ENCODE measurements around the gene TAF4.
"Not testable (repeated sequence)": the region's sequence is repeated elsewhere in the genome, so short reads cannot be mapped to it uniquely, and the experiment has no call there.

TAF4 gene

DNA sequence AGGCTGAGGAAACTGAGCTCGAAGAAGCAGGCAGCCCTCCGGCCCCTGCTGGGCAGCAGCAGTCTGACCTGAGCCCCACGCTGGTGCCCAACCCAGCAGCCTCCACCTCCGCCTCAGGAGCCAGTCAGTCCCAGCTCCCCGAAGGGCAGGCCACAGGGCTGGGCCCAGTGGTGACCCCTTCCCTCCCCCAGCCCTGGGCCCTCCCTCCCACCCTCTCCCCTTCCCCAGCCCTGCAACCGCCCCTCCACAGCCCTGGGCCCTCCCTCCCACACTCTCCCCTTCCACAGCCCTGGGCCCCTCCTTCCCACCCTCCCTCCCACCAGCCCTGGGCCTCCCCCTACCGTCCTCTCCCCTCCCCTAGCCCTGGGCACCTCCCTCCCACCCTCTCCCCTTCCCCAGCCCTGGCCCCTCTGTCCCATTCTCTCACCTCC, 115.0 kb downstream of the TAF4 start:
- no peaks in the 10 kb centered on the region for H3K9me3 ChIP-seq (ENCODE audit: control insufficient read depth in 5 of 5, low read length in 5 of 5)
- no peaks in the 10 kb centered on the region for H3K4me1 ChIP-seq (ENCODE audit: control insufficient read depth in 5 of 5, insufficient read depth in 5 of 5, low read length in 5 of 5)
- no peaks in the 10 kb centered on the region for H3K36me3 ChIP-seq (ENCODE audit: control insufficient read depth in 5 of 5, insufficient read depth in 5 of 5, low read length in 5 of 5)
- no peak overlapping the region for H3K4me3 ChIP-seq (ENCODE audit: low read depth in 1 of 5, low read length in 5 of 5)
- H3K9ac ChIP-seq (ENCODE audit: low read length in 5 of 5): no peak overlapping the region
- H3K27ac ChIP-seq (ENCODE audit: low read depth, low read length): no peak overlapping the region
- peaks cover 2 to 37% (median 14%) of the 10 kb centered on the region in 5 donors for H3K27me3 ChIP-seq (ENCODE audit: control insufficient read depth in 5 of 5, insufficient read depth in 4 of 5, low read length in 5 of 5)

DNA sequence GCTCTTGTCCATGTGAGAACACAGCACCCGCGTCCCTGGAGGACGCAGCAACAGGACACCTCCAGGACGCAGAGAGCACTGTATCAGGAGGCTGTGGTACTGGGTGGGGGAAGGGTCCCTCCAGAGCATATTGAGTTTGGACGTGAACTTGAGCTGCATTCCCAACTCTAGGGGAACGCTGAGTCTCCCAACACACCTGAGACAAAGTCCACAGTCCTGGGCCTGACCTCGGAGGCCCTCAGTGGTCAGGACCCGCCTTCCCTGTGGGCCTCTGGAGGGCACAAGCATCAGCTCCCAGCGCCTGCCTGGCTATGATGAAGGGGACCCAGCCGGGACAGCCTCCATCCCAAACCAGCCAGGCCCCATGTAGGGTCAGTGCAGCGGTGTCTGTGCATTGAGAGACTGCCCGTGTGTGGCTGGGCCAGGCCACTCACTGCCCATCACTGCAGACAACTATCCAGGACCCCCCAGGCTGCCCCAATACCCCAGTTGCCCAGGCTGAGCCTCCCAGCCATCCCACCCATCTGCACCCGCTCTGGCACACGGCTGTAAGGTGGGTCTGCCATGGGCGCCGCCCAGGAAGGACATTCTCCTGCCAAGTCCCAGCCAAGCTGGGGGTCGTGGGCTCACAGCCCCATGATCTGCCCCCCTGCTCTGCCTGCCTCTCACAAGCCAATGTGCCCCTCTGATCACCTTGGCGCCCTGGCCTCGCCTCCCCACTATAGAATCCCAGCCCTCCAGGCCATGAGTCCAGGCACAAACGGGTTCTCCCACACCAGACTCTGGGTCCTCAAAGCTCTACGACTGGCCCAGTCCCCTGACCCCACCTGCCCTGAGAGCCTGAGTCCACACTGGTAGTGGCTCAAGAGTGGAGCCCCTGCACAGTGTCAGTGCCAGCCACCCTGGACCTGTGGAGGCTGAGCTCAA, 115.7 kb downstream of the TAF4 start:
- Histone ChIP-seq H3K9me3 (ENCODE audit: control insufficient read depth in 5 of 5, low read length in 5 of 5) (no peaks in the 10 kb centered on the region), H3K36me3 (ENCODE audit: control insufficient read depth in 5 of 5, insufficient read depth in 5 of 5, low read length in 5 of 5) (no peaks in the 10 kb centered on the region), H3K4me3 (ENCODE audit: low read depth in 1 of 5, low read length in 5 of 5) (no peak overlapping the region), H3K27ac (ENCODE audit: low read depth, low read length) (no peak overlapping the region), H3K4me1 (ENCODE audit: control insufficient read depth in 5 of 5, insufficient read depth in 5 of 5, low read length in 5 of 5) (no peaks in the 10 kb centered on the region), H3K9ac (ENCODE audit: low read length in 5 of 5) (no peak overlapping the region), H3K27me3 (ENCODE audit: control insufficient read depth in 5 of 5, insufficient read depth in 4 of 5, low read length in 5 of 5) (peaks cover 2 to 37% (median 14%) of the 10 kb centered on the region in 5 donors)

DNA sequence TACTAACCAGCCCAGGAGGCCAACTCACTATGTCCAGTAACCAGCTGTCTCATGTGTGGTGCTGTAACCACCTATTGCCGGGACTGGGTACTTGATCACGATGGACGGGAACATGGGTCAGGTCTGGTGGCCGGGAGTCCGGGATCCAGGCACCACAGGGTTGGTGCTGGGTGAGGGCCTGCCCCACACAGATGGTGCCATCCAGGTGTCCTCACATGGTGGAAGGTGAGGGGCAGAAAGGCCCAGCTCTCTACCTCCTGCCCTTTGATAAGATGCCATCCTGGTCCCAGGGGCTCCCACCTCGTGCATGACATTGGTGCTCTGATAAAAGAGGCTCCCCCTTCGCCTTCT, 116.3 kb downstream of the TAF4 start:
- Histone ChIP-seq H3K27me3 (ENCODE audit: control insufficient read depth in 5 of 5, insufficient read depth in 4 of 5, low read length in 5 of 5) (peaks cover 2 to 36% (median 14%) of the 10 kb centered on the region in 5 donors), H3K36me3 (ENCODE audit: control insufficient read depth in 5 of 5, insufficient read depth in 5 of 5, low read length in 5 of 5) (no peaks in the 10 kb centered on the region), H3K4me1 (ENCODE audit: control insufficient read depth in 5 of 5, insufficient read depth in 5 of 5, low read length in 5 of 5) (no peaks in the 10 kb centered on the region), H3K9me3 (ENCODE audit: control insufficient read depth in 5 of 5, low read length in 5 of 5) (no peaks in the 10 kb centered on the region), H3K9ac (ENCODE audit: low read length in 5 of 5) (no peak overlapping the region), H3K27ac (ENCODE audit: low read depth, low read length) (no peak overlapping the region), H3K4me3 (ENCODE audit: low read depth in 1 of 5, low read length in 5 of 5) (no peak overlapping the region)

DNA sequence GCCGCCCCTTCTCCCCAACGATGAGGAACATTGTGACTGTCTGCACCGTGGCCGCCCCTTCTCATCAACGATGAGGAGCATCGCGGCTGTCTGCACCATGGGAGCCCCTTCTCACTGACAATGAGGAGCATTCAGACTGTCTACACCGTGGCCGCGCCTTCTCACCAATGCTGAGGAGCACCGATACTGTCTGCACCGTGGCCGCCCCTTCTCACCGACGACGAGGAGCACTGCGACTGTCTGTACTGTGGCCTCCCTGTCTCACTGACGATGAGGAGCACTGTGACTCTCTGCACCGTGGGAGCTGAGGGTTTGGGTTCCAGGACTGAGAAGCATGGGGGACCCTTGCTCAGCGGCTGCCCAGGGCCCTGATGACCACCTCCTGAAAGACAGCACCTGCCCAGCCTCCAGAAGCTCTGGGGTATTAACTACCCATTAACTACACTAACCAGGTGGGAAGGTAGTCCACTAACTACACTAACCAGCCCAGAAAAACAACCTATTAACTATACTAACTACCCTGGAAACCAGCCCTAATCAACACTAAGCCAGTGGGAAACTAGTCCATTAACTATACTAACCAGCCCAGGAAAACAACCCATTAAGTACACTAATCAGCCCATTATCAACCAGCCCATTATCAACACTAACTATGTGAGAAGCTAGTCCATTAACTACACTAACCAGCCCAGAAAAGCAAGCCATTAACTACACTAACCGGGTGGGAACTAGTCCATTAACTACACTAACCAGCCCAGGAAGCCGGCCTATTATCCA, 116.9 kb downstream of the TAF4 start:
- H3K9me3 ChIP-seq (ENCODE audit: control insufficient read depth in 5 of 5, low read length in 5 of 5): no peaks in the 10 kb centered on the region
- no peaks in the 10 kb centered on the region for H3K36me3 ChIP-seq (ENCODE audit: control insufficient read depth in 5 of 5, insufficient read depth in 5 of 5, low read length in 5 of 5)
- H3K9ac ChIP-seq (ENCODE audit: low read length in 5 of 5): no peak overlapping the region
- H3K27me3 ChIP-seq (ENCODE audit: control insufficient read depth in 5 of 5, insufficient read depth in 4 of 5, low read length in 5 of 5): peaks cover 2 to 33% (median 14%) of the 10 kb centered on the region in 5 donors
- H3K4me3 ChIP-seq (ENCODE audit: low read depth in 1 of 5, low read length in 5 of 5): no peak overlapping the region
- H3K4me1 ChIP-seq (ENCODE audit: control insufficient read depth in 5 of 5, insufficient read depth in 5 of 5, low read length in 5 of 5): no peaks in the 10 kb centered on the region
- no peak overlapping the region for H3K27ac ChIP-seq (ENCODE audit: low read depth, low read length)

DNA sequence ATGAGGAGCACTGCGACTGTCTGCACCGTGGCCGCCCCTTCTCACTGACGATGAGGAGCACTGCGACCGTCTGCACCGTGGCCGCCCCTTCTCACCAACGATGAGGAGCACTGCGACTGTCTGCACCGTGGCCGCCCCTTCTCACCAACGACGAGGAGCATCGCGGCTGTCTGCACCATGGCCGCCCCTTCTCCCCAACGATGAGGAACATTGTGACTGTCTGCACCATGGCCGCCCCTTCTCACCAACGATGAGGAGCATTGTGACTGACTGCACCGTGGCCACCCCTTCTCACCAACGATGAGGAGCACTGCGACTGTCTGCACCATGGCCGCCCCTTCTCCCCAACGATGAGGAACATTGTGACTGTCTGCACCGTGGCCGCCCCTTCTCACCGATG, 117.6 kb downstream of the TAF4 start:
- not testable (repeated sequence) for H3K4me3 ChIP-seq (ENCODE audit: low read depth in 1 of 5, low read length in 5 of 5); H3K9ac ChIP-seq (ENCODE audit: low read length in 5 of 5); H3K27ac ChIP-seq (ENCODE audit: low read depth, low read length); H3K9me3 ChIP-seq (ENCODE audit: control insufficient read depth in 5 of 5, low read length in 5 of 5); H3K36me3 ChIP-seq (ENCODE audit: control insufficient read depth in 5 of 5, insufficient read depth in 5 of 5, low read length in 5 of 5); H3K4me1 ChIP-seq (ENCODE audit: control insufficient read depth in 5 of 5, insufficient read depth in 5 of 5, low read length in 5 of 5)
- H3K27me3 ChIP-seq (ENCODE audit: control insufficient read depth in 5 of 5, insufficient read depth in 4 of 5, low read length in 5 of 5): peaks cover 2 to 27% (median 13%) of the 10 kb centered on the region in 5 donors

DNA sequence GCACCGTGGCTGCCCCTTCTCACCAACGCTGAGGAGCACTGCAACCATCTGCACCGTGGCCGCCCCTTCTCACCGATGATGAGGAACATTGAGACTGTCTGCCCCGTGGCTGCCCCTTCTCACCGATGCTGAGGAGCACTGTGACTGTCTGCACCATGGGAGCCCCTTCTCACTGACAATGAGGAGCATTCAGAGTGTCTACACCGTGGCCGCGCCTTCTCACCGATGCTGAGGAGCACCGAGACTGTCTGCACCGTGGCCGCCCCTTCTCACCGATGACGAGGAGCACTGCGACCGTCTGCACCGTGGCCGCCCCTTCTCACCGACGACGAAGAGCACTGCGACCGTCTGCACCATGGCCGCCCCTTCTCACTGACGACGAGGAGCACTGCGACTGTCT, 120.2 kb downstream of the TAF4 start:
- H3K9me3 ChIP-seq (ENCODE audit: control insufficient read depth in 5 of 5, low read length in 5 of 5); H3K4me3 ChIP-seq (ENCODE audit: low read depth in 1 of 5, low read length in 5 of 5); H3K27ac ChIP-seq (ENCODE audit: low read depth, low read length); H3K4me1 ChIP-seq (ENCODE audit: control insufficient read depth in 5 of 5, insufficient read depth in 5 of 5, low read length in 5 of 5); H3K36me3 ChIP-seq (ENCODE audit: control insufficient read depth in 5 of 5, insufficient read depth in 5 of 5, low read length in 5 of 5); H3K9ac ChIP-seq (ENCODE audit: low read length in 5 of 5): not testable (repeated sequence)
- H3K27me3 ChIP-seq (ENCODE audit: control insufficient read depth in 5 of 5, insufficient read depth in 4 of 5, low read length in 5 of 5): peaks cover 0 to 15% (median 2%) of the 10 kb centered on the region in 5 donors

DNA sequence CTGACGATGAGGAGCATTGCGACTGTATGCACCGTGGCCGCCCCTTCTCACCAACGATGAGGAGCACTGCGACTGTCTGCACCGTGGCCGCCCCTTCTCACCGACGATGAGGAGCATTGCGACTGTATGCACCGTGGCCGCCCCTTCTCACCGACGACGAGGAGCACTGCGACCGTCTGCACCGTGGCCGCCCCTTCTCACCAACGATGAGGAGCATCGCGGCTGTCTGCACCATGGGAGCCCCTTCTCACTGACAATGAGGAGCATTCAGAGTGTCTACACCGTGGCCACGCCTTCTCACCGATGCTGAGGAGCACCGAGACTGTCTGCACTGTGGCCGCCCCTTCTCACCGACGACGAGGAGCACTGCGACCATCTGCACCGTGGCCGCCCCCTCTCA, 120.7 kb downstream of the TAF4 start:
- H3K9me3 ChIP-seq (ENCODE audit: control insufficient read depth in 5 of 5, low read length in 5 of 5); H3K36me3 ChIP-seq (ENCODE audit: control insufficient read depth in 5 of 5, insufficient read depth in 5 of 5, low read length in 5 of 5); H3K4me3 ChIP-seq (ENCODE audit: low read depth in 1 of 5, low read length in 5 of 5); H3K9ac ChIP-seq (ENCODE audit: low read length in 5 of 5); H3K27ac ChIP-seq (ENCODE audit: low read depth, low read length); H3K4me1 ChIP-seq (ENCODE audit: control insufficient read depth in 5 of 5, insufficient read depth in 5 of 5, low read length in 5 of 5); H3K27me3 ChIP-seq (ENCODE audit: control insufficient read depth in 5 of 5, insufficient read depth in 4 of 5, low read length in 5 of 5): not testable (repeated sequence)

DNA sequence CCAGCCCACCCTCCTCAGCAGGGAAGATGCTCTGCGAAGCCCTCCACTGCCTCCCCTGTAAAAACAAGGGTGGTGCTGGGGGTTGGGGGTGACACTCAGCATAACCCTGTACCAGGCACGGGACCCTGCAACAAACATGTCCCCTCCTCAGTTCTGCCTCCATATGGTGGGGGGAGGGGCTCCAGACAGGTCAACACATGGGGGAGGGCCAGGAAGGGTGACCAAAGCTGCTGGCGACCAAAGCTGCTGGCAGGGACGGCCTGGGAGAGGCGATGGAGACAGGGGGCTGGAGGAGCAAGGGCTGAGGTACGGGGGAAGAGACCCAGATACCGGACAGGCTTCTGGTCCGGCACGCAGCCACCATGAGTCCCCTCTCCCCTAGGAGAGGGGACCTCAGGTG, 123.2 kb downstream of the TAF4 start:
- no peak overlapping the region for H3K9ac ChIP-seq (ENCODE audit: low read length in 5 of 5)
- no peaks in the 10 kb centered on the region for H3K9me3 ChIP-seq (ENCODE audit: control insufficient read depth in 5 of 5, low read length in 5 of 5)
- no peak overlapping the region for H3K4me3 ChIP-seq (ENCODE audit: low read depth in 1 of 5, low read length in 5 of 5)
- H3K27ac ChIP-seq (ENCODE audit: low read depth, low read length): no peak overlapping the region
- H3K4me1 ChIP-seq (ENCODE audit: control insufficient read depth in 5 of 5, insufficient read depth in 5 of 5, low read length in 5 of 5): no peaks in the 10 kb centered on the region
- peaks cover 3 to 14% (median 9%) of the 10 kb centered on the region in 5 donors for H3K27me3 ChIP-seq (ENCODE audit: control insufficient read depth in 5 of 5, insufficient read depth in 4 of 5, low read length in 5 of 5)
- no peaks in the 10 kb centered on the region for H3K36me3 ChIP-seq (ENCODE audit: control insufficient read depth in 5 of 5, insufficient read depth in 5 of 5, low read length in 5 of 5)

DNA sequence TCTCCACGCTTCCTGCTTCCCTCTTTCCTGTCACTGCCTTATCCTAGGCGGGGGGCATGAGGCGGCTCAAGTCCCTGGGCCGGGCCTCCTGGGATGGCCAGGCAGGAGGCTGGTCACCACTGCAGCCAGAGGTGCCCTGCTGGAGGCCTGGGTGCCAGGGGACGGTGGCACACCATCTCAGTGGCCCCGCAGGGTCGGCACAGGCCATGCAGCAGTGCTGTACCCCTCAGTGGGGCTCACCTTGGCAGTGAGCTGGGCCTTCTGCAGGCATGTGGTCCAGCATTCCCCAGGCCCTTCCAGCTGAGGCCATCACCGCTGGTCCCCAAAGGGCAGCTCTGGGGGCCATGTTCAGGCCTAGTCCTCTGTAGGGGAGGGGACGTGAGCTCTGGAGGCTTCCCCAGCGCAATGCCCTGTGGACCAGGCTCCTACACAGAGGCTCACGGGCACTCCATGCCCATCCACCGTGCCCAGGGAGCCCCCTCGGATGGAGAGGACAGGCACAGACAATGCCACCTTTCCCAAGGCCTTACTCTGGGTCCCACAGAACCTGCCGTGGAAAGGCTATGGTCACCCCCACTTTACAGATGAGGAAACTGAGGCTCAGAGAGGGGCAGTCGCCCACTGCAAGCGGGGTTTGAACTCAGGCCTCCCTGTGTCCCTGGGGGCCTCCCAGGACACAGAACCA, 123.8 kb downstream of the TAF4 start:
- Histone ChIP-seq H3K4me1 (ENCODE audit: control insufficient read depth in 5 of 5, insufficient read depth in 5 of 5, low read length in 5 of 5) (no peaks in the 10 kb centered on the region), H3K36me3 (ENCODE audit: control insufficient read depth in 5 of 5, insufficient read depth in 5 of 5, low read length in 5 of 5) (no peaks in the 10 kb centered on the region), H3K9ac (ENCODE audit: low read length in 5 of 5) (no peak overlapping the region), H3K4me3 (ENCODE audit: low read depth in 1 of 5, low read length in 5 of 5) (no peak overlapping the region), H3K27me3 (ENCODE audit: control insufficient read depth in 5 of 5, insufficient read depth in 4 of 5, low read length in 5 of 5) (peaks cover 3 to 15% (median 10%) of the 10 kb centered on the region in 5 donors), H3K27ac (ENCODE audit: low read depth, low read length) (no peak overlapping the region), H3K9me3 (ENCODE audit: control insufficient read depth in 5 of 5, low read length in 5 of 5) (no peaks in the 10 kb centered on the region)

Measured in subcutaneous abdominal adipose tissue (tissue), 5 donors.